GM12878 (cell line): ENCODE measurements around the gene ETV7. TPM values are rescaled to one million over a fixed set of nuclear protein-coding genes. Genes with fewer than 3 reads are reported as not detected.

Experiments
- CEBPB ChIP-seq, 2 experiments: fragments of 150-350 bp in 1 of 2; IDR thresholded peaks; 2 replicates each; pipeline ENCODE4 v1.6.1; 2012 to 2014; ENCODE audit warnings: low read depth in 2 of 2, low read length in 2 of 2, borderline replicate concordance in 1 of 2, inconsistent platforms in 1 of 2
- CHD2 ChIP-seq: IDR thresholded peaks from 2 replicates; pipeline ENCODE4 v1.6.1; 2011; ENCODE audit warnings: low read depth, low read length, improper control_type of control experiment, borderline replicate concordance
- MTA2 ChIP-seq: fragments of 450-650 bp; IDR thresholded peaks from 2 replicates; pipeline ENCODE4 v1.6.1; 2016; ENCODE audit warnings: low read depth, mild to moderate bottlenecking, moderate library complexity
- PAX5 ChIP-seq: IDR thresholded peaks from 2 replicates; pipeline ENCODE4 v1.6.1; 2011; ENCODE audit warnings: low read depth, low read length, borderline replicate concordance
- POLR2AphosphoS2 ChIP-seq: IDR thresholded peaks from 2 replicates; pipeline ENCODE4 v1.6.1; 2011; ENCODE audit warnings: low read depth, mild to moderate bottlenecking, low read length, improper control_type of control experiment, moderate library complexity
- polyA plus RNA-seq, 11 experiments: library from polyadenylated mRNA; depleted of rRNA in 4 of 11; unstranded in 6 of 11; stranded (reverse) in 5 of 11; fragments of >200 nt; fragmentation: Nextera tagmentation in 4 of 11; fragmentation: Illumina TruSeq in 1 of 11; extraction: Ambion mirVana in 4 of 11; extraction: Trizol in 1 of 11; gene quantifications; 1 replicate in 1 of 11; 2 replicates in 10 of 11; pipeline versions ENCODE4 v1.2.1 to v1.2.3, GENCODE V29; 2011 to 2016; ENCODE audit warnings: inconsistent platforms in 2 of 11, missing spikeins in 2 of 11, low read depth in 1 of 11
- total RNA-seq, 4 experiments: library from RNA; depleted of rRNA in 3 of 4; stranded (reverse); fragments of >200 nt in 3 of 4; fragmentation: Illumina TruSeq in 1 of 4; extraction: Trizol in 1 of 4; gene quantifications; 2 replicates each; pipeline versions ENCODE4 v1.2.1 to v1.2.3, GENCODE V29; 2013 to 2021
- TF ChIP-seq, protein P1 (sequence below): fragments of 450-650 bp; formaldehyde crosslinking; IDR thresholded peaks from 2 replicates; pipeline ENCODE4 v1.5.0; 2022; ENCODE audit warnings: mild to moderate bottlenecking, missing genetic modification characterization
- TF ChIP-seq, protein P2 (sequence below): fragments of 450-650 bp; IDR thresholded peaks from 2 replicates; pipeline ENCODE4 v1.6.1; 2016; ENCODE audit warnings: mild to moderate bottlenecking
- TF ChIP-seq, protein P3 (sequence below): fragments of 150-350 bp; IDR thresholded peaks from 2 replicates; pipeline ENCODE4 v1.6.1; 2014; ENCODE audit warnings: mild to moderate bottlenecking, low read depth, low read length
- TF ChIP-seq, protein P4 (sequence below): fragments of 450-650 bp; IDR thresholded peaks from 2 replicates; pipeline ENCODE4 v1.6.1; 2017; ENCODE audit warnings: mild to moderate bottlenecking, low read depth, inconsistent platforms; ENCODE audit not compliant: poor library complexity, severe bottlenecking
- TF ChIP-seq, protein P5 (sequence below): fragments of 450-650 bp; IDR thresholded peaks from 2 replicates; pipeline ENCODE4 v1.6.1; 2017; ENCODE audit warnings: mild to moderate bottlenecking, moderate library complexity

Gene ETV7
- total and polyA plus RNA-seq, 10 of the 15 experiments (the other 5 are each of a cell fraction or from before 2014, with no cell fraction given) = 0.04 to 1.8 (median 1.3) TPM

DNA sequence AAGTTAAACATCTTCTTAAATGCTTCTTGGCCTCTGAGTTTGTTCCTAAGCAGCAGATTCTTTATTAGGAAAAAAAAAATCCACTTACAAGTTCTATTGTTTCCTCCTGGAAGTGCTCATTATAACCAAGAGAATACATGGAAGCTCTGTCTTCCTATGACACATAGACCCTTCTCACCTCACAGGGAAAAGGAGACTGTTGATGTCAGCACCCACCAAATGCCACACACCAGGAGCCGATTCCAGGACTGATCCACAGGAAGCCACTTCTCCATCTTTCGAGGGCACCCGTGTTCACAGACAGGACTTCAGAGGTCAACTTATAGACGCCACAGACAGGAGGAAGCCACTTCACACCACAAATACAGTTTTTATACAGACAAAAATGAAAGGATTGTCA is 37.4 kb downstream of the ETV7 start (continued):
- TF ChIP-seq, protein P1, sequence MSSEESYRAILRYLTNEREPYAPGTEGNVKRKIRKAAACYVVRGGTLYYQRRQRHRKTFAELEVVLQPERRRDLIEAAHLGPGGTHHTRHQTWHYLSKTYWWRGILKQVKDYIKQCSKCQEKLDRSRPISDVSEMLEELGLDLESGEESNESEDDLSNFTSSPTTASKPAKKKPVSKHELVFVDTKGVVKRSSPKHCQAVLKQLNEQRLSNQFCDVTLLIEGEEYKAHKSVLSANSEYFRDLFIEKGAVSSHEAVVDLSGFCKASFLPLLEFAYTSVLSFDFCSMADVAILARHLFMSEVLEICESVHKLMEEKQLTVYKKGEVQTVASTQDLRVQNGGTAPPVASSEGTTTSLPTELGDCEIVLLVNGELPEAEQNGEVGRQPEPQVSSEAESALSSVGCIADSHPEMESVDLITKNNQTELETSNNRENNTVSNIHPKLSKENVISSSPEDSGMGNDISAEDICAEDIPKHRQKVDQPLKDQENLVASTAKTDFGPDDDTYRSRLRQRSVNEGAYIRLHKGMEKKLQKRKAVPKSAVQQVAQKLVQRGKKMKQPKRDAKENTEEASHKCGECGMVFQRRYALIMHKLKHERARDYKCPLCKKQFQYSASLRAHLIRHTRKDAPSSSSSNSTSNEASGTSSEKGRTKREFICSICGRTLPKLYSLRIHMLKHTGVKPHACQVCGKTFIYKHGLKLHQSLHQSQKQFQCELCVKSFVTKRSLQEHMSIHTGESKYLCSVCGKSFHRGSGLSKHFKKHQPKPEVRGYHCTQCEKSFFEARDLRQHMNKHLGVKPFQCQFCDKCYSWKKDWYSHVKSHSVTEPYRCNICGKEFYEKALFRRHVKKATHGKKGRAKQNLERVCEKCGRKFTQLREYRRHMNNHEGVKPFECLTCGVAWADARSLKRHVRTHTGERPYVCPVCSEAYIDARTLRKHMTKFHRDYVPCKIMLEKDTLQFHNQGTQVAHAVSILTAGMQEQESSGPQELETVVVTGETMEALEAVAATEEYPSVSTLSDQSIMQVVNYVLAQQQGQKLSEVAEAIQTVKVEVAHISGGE (CRISPR knock-in tag) = no peak
- no peak for TF ChIP-seq CHD2
- TF ChIP-seq, protein P2, sequence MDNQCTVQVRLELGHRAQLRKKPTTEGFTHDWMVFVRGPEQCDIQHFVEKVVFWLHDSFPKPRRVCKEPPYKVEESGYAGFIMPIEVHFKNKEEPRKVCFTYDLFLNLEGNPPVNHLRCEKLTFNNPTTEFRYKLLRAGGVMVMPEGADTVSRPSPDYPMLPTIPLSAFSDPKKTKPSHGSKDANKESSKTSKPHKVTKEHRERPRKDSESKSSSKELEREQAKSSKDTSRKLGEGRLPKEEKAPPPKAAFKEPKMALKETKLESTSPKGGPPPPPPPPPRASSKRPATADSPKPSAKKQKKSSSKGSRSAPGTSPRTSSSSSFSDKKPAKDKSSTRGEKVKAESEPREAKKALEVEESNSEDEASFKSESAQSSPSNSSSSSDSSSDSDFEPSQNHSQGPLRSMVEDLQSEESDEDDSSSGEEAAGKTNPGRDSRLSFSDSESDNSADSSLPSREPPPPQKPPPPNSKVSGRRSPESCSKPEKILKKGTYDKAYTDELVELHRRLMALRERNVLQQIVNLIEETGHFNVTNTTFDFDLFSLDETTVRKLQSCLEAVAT = no peak
- TF ChIP-seq POLR2AphosphoS2 = no peak
- TF ChIP-seq, protein P3, sequence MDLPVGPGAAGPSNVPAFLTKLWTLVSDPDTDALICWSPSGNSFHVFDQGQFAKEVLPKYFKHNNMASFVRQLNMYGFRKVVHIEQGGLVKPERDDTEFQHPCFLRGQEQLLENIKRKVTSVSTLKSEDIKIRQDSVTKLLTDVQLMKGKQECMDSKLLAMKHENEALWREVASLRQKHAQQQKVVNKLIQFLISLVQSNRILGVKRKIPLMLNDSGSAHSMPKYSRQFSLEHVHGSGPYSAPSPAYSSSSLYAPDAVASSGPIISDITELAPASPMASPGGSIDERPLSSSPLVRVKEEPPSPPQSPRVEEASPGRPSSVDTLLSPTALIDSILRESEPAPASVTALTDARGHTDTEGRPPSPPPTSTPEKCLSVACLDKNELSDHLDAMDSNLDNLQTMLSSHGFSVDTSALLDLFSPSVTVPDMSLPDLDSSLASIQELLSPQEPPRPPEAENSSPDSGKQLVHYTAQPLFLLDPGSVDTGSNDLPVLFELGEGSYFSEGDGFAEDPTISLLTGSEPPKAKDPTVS = no peak
- TF ChIP-seq MTA2 = no peak
- TF ChIP-seq, protein P4, sequence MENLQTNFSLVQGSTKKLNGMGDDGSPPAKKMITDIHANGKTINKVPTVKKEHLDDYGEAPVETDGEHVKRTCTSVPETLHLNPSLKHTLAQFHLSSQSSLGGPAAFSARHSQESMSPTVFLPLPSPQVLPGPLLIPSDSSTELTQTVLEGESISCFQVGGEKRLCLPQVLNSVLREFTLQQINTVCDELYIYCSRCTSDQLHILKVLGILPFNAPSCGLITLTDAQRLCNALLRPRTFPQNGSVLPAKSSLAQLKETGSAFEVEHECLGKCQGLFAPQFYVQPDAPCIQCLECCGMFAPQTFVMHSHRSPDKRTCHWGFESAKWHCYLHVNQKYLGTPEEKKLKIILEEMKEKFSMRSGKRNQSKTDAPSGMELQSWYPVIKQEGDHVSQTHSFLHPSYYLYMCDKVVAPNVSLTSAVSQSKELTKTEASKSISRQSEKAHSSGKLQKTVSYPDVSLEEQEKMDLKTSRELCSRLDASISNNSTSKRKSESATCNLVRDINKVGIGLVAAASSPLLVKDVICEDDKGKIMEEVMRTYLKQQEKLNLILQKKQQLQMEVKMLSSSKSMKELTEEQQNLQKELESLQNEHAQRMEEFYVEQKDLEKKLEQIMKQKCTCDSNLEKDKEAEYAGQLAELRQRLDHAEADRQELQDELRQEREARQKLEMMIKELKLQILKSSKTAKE = no peak
- TF ChIP-seq, protein P5, sequence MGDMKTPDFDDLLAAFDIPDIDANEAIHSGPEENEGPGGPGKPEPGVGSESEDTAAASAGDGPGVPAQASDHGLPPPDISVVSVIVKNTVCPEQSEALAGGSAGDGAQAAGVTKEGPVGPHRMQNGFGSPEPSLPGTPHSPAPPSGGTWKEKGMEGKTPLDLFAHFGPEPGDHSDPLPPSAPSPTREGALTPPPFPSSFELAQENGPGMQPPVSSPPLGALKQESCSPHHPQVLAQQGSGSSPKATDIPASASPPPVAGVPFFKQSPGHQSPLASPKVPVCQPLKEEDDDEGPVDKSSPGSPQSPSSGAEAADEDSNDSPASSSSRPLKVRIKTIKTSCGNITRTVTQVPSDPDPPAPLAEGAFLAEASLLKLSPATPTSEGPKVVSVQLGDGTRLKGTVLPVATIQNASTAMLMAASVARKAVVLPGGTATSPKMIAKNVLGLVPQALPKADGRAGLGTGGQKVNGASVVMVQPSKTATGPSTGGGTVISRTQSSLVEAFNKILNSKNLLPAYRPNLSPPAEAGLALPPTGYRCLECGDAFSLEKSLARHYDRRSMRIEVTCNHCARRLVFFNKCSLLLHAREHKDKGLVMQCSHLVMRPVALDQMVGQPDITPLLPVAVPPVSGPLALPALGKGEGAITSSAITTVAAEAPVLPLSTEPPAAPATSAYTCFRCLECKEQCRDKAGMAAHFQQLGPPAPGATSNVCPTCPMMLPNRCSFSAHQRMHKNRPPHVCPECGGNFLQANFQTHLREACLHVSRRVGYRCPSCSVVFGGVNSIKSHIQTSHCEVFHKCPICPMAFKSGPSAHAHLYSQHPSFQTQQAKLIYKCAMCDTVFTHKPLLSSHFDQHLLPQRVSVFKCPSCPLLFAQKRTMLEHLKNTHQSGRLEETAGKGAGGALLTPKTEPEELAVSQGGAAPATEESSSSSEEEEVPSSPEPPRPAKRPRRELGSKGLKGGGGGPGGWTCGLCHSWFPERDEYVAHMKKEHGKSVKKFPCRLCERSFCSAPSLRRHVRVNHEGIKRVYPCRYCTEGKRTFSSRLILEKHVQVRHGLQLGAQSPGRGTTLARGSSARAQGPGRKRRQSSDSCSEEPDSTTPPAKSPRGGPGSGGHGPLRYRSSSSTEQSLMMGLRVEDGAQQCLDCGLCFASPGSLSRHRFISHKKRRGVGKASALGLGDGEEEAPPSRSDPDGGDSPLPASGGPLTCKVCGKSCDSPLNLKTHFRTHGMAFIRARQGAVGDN = no peak
- no peak for TF ChIP-seq CEBPB (IDR thresholded peaks at IDR 0.05; ENCODE audit: borderline replicate concordance in 1 of 2, low read depth in 2 of 2, low read length in 2 of 2)
- TF ChIP-seq PAX5 = no peak
